Measurements from ENCODE around the gene NUP88. TPM values are rescaled to one million over a fixed set of nuclear protein-coding genes. Genes with fewer than 3 reads are reported as not detected.

Gene NUP88
- total RNA-seq, 1 experiment from 2014 or later: 93.2 TPM

DNA sequence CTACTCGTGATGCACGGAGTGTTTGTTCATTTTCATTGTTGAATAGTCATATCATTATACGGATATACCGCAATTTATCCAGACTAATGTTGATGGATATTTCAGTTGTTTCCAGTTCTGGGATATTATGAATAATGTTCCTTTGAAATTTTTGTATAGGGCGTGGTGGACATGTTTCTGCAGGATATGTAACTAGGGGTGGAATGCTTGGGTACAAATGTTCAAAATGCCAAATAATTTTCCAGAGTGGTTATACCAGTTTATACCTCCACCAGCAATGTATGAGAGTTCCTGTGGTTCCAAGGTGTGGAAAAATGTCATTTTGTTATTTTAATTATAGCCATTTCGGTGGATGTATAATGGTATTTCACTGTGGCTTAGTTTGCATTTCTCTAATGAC, 53.6 kb downstream of the NUP88 start:
- ATAC-seq (no peak), DNase-seq (ENCODE audit: low read depth, low spot score) (no peak)
- H3K36me3 ChIP-seq (ENCODE audit: control insufficient read depth in 1 of 2, insufficient read depth in 2 of 2, low read length in 2 of 2): peaks cover 13 to 26% of the 10 kb centered on the region in 2 experiments; a peak in 3 of 4 replicates
- CTCF ChIA-PET: no interaction called here
- H4K20me1 ChIP-seq (ENCODE audit: insufficient read depth): no peaks in the 10 kb centered on the region
- BruUV-seq (replicated peaks): no TSS peak
- RAD21 ChIA-PET (ENCODE audit: low non-redundant PET in 1 of 2, low total read pairs in 2 of 2, uncharacterized antibody in 2 of 2, unreplicated experiment in 2 of 2): no interaction called here
- no peaks in the 10 kb centered on the region for H3K27me3 ChIP-seq (ENCODE audit: insufficient read depth, low read length)
- no peak for TF ChIP-seq JUND (IDR thresholded peaks at IDR 0.05)
- TF ChIP-seq, protein P1, sequence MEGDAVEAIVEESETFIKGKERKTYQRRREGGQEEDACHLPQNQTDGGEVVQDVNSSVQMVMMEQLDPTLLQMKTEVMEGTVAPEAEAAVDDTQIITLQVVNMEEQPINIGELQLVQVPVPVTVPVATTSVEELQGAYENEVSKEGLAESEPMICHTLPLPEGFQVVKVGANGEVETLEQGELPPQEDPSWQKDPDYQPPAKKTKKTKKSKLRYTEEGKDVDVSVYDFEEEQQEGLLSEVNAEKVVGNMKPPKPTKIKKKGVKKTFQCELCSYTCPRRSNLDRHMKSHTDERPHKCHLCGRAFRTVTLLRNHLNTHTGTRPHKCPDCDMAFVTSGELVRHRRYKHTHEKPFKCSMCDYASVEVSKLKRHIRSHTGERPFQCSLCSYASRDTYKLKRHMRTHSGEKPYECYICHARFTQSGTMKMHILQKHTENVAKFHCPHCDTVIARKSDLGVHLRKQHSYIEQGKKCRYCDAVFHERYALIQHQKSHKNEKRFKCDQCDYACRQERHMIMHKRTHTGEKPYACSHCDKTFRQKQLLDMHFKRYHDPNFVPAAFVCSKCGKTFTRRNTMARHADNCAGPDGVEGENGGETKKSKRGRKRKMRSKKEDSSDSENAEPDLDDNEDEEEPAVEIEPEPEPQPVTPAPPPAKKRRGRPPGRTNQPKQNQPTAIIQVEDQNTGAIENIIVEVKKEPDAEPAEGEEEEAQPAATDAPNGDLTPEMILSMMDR (IDR thresholded peaks at IDR 0.05 in 2 of 3, conservative IDR thresholded peaks at IDR 0.05 in 1 of 3; ENCODE audit: borderline replicate concordance in 1 of 3, insufficient read depth in 1 of 3, low read depth in 2 of 3, low read length in 2 of 3): no peak
- TF ChIP-seq ZFX (IDR thresholded peaks at IDR 0.05): no peak
- TF ChIP-seq SIN3A (IDR thresholded peaks at IDR 0.05; ENCODE audit: low read depth): no peak
- TF ChIP-seq RAD21 (IDR thresholded peaks at IDR 0.05; ENCODE audit: low read depth): no peak
- no peak for TF ChIP-seq YY1 (IDR thresholded peaks at IDR 0.05; ENCODE audit: extremely low read depth, insufficient replicate concordance, low read depth, low read length)
- no peak for TF ChIP-seq SRF (IDR thresholded peaks at IDR 0.05; ENCODE audit: low read depth)
- no peak for TF ChIP-seq ELF1 (IDR thresholded peaks at IDR 0.05; ENCODE audit: borderline replicate concordance, low read depth)
- no peak for TF ChIP-seq EZH2phosphoT487 (IDR thresholded peaks at IDR 0.05; ENCODE audit: borderline replicate concordance)
- TF ChIP-seq EZH2 (IDR thresholded peaks at IDR 0.05): no peak
- TF ChIP-seq ZBTB33 (IDR thresholded peaks at IDR 0.05; ENCODE audit: extremely low read depth, insufficient replicate concordance, low read length): no peak
- TF ChIP-seq ZNF274 (IDR thresholded peaks at IDR 0.05; ENCODE audit: low read depth, low read length): no peak
- TF ChIP-seq MAX (IDR thresholded peaks at IDR 0.05): no peak
- no peak for TF ChIP-seq ATF3 (IDR thresholded peaks at IDR 0.05)
- TF ChIP-seq POLR2AphosphoS5 (IDR thresholded peaks at IDR 0.05; ENCODE audit: low read depth, low read length): no peak
- TF ChIP-seq FOSL1 (IDR thresholded peaks at IDR 0.05; ENCODE audit: low read depth): no peak
- H3K4me3 ChIP-seq (replicated peaks in 1 of 2; ENCODE audit: low read depth in 1 of 2, low read length in 2 of 2): no peak overlapping the region
- no peaks in the 10 kb centered on the region for H3K9me3 ChIP-seq (ENCODE audit: control insufficient read depth in 1 of 2, insufficient read depth in 1 of 2, low read depth in 1 of 2, low read length in 2 of 2)
- POLR2A ChIA-PET: no interaction called here
- intact Hi-C loops (cut with micrococcal nuclease): no loop called here
- no peak overlapping the region for H2AFZ ChIP-seq (ENCODE audit: low read depth, low read length, poor library complexity, severe bottlenecking)
- no peaks in the 10 kb centered on the region for H3K4me1 ChIP-seq (ENCODE audit: control insufficient read depth in 1 of 2, insufficient read depth in 2 of 2, low read length in 2 of 2)
- no peaks in the 10 kb centered on the region for H3K9me2 ChIP-seq (ENCODE audit: insufficient read depth)
- no peak overlapping the region for H3K27ac ChIP-seq (ENCODE audit: low read depth, low read length)
- H3K4me2 ChIP-seq (ENCODE audit: low read length): no peak overlapping the region
- 0 out of 2 replicates have a peak, but pooled peaks cover 4% of the 10 kb centered on the region for H3K79me2 ChIP-seq (ENCODE audit: insufficient read depth, low read length)
- H3K9ac ChIP-seq (ENCODE audit: low read length): no peak overlapping the region

All from HCT116 (cell line).